Jurkat, Clone E6-1 (cell line): Measurements from ENCODE around the gene BACH2.

ENCODE experiments used
- DNase-seq: peaks from one replicate; pipeline ENCODE4 v3.0.0-alpha.2; 2011; ENCODE audit warnings: low read depth, low spot score
- H3K4me3 ChIP-seq: 2 replicates; pipeline ENCODE4 v1.5.1; 2011; ENCODE audit warnings: mild to moderate bottlenecking, low read length, control low read depth, moderate library complexity

BACH2 gene

GRCh38 chr6:89888138-89888514 is 408.5 kb downstream of the BACH2 start:
- H3K4me3 ChIP-seq = no peak overlapping the region
- DNase-seq = no peak

GRCh38 chr6:89887452-89888137 is 409.0 kb downstream of the BACH2 start:
- H3K4me3 ChIP-seq = no peak overlapping the region
- DNase-seq = no peak

- H3K4me3 ChIP-seq = no peak overlapping the region
- no peak for DNase-seq
Observed at GRCh38 chr6:89886378-89887120, 410.1 kb downstream of the BACH2 start.
